HG03066 (cell line): ENCODE measurements around the gene ANKFN1.

Experiments used
- ATAC-seq: cut with Tn5 transposase; IDR thresholded peaks from one replicate; pipeline ENCODE4 v1.9.1; 2021; ENCODE audit warnings: low read depth; ENCODE audit not compliant: unreplicated experiment

ANKFN1 gene

DNA sequence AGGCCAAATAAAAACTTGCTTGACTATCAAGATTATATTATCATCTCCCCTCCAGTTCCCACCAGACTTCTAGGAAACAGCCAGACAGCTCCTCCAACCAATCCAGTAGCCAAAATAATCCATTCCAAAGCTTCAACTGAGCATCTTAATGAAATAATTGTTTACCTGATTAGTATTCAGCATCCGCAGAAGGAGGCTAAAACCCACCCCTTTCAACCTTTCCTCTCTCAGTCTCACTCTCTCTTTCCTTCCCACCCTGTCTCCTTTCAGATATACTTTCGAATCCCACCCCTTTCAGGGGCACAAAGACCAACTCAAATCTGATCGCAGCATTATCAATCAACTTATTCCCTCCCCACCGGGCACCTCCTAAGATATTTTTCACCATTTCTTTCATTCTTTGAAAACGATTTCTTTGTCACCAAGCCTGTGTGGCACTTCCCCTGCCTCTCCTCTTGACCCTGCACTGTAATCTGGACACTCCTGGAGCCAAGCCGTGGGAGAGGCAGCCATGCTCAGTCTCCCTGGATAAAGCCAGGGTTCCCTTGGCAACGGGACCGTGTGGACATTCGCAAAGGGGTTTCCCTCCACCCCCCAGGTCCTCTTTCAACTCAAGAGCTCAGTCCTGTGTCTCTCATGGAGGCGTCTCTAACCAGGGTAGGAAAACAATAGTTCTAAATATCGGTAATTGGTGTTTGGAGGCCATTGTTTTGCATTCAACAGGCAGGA, at the start of gene ANKFN1:
TSS of gene ANKFN1 (plus strand) at position 602 of the 729 bp plus-strand sequence. CDS start 59,193 bp downstream, outside the sequence.
- ATAC-seq: no peak

GRCh38 chr17:56108811-56109284, 44.4 kb upstream of the ANKFN1 start:
- ATAC-seq: peak; percentile 60

DNA sequence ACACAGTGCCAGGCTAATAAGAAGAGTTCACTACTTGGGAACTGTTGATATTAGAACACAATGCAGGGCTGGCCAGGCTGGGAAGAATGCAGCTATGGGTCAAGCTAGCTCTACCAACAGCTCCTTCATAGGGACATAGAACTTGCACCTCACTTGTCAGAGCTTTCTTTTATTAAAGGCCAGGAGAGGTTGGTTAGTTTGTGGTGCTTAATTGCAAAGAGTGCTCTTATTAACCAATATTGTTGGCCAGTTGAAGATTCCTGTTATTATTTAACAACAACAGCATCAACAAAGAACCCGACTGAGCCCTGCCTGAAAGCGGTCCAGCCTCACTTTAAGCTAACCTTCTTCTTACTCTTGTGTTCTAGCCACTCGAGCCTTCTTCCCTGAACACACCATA, 43.4 kb upstream of the ANKFN1 start:
- ATAC-seq: no peak

- ATAC-seq: no peak
Measured at GRCh38 chr17:56110463-56111135, 42.7 kb upstream of the ANKFN1 start.

DNA sequence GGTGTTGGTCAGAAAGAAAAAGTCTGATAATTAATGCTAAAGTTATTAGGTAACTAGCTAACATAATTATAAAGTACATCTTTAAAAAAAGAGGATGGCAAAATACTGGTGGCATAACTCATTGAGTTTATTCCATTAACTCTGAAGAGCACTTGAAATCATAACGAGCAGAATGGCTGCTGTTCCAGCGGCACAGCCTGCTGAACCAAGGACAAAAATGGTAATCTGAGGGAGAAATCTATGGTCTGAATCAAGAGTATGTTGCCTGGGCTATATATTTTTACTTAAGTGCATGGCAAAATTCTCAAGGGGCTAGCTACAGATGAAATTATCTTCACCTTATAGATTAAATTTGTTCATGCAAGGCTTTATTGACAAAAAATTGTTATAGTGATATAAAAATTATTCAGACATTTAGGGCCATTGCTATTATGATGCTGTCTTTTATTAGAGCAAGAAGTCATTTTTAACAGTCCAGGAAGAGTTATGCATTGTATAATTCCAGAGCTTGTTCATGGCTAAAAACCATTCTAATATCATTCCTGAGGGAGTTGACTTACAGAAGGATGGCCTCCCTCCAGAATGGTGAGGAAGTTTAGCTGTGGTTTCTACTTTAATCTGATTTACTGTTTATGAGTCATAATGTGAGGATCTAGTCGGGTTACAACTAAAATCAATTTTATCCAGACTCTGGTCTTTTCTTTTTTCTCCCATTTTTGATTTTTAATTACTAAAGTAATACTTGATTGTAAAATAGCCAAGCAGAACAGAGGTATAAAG, 41.4 kb upstream of the ANKFN1 start:
- ATAC-seq: no peak

- no peak for ATAC-seq
Measured at GRCh38 chr17:56113486-56113885, 39.8 kb upstream of the ANKFN1 start.

DNA sequence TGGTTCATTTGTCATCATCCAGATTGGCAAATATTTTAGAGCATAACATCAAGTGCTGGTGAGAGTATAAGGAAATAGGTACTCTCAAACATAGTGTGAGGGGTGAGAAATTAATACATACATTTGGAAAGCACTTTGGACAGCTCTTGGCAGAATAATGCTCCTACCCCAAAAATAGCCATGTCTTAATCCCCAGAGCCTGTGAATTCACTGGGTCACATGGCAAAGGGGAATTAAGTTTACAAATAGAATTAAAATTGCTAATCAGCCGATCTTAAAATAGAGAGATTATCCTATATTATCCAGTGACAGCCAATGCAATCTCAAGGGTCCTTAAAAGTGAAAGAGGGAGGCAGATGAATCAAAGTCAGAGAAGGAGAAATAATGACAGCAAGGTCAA, 38.8 kb upstream of the ANKFN1 start:
- ATAC-seq: no peak

- ATAC-seq: no peak
Measured at GRCh38 chr17:56119191-56119590, 34.1 kb upstream of the ANKFN1 start.

GRCh38 chr17:56119936-56120335, 33.3 kb upstream of the ANKFN1 start:
- no peak for ATAC-seq

GRCh38 chr17:56121191-56122051, 31.9 kb upstream of the ANKFN1 start:
- no peak for ATAC-seq

GRCh38 chr17:56125830-56126819, 27.1 kb upstream of the ANKFN1 start:
- ATAC-seq: no peak

GRCh38 chr17:56130026-56130425, 23.2 kb upstream of the ANKFN1 start:
- ATAC-seq: no peak

GRCh38 chr17:56130631-56131030, 22.6 kb upstream of the ANKFN1 start:
- no peak for ATAC-seq

DNA sequence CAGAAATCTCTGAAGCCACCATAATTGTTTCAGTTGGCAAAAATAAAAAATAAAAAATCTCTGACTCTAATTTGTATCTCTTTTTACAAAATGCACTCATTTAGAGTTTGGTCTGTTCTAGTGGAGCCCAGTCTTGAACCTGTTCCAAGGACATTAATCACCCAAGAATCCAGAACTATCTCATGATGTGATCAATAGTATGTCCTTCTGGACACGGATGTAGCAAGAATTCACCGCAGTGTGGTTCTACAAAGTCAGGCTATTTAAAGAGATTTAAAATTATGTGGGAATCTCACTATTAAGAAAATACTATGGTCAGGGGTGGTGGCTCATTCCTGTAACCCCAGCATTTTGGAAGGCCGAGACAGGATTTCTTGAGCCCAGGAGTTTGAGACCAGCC, 21.8 kb upstream of the ANKFN1 start:
- ATAC-seq: no peak

GRCh38 chr17:56136301-56136700, 17.0 kb upstream of the ANKFN1 start:
- no peak for ATAC-seq

- ATAC-seq: no peak
Measured at GRCh38 chr17:56141046-56141839, 12.0 kb upstream of the ANKFN1 start.

GRCh38 chr17:56142325-56142724, 10.9 kb upstream of the ANKFN1 start:
- ATAC-seq: no peak

DNA sequence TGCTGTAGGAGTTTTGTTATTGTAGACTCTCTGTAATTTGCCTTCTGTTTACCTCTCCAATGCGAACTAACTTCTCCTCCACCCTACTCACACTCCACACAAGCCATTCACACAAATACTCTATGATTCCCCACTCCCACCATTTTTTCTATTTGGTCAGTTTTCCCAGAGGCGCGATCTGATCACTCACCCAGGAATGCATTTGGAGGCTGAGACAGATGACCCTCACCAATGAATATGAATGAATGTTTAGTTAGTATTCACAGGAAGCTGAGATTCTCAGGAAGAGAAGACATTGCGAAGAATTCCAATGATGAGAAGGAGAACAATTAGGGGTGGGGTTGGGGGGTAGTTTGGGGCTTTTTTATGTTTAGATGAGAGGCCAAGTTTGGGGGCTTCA, 10.5 kb upstream of the ANKFN1 start:
- no peak for ATAC-seq
